ENCODE data around the gene MAF.

DNA sequence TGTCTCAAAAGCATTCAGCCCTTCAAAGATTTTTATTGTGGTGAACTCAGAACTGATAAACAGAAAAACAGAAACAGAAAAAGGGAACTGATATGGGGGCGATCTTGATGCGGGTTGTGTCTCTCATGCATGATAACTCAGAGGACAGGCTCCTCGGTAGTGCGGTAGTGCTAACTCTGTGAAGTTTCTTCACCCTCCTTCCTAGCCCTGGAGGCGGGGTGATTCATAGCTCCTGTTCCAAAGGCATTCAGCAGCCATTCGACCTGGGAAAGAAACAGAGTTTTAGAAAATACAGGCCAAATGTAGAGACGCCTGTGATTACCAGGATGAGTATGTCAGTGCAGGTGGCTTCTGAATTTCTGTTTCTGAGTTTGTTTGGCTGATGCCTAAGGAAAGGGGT lies 5.5 kb upstream of the MAF start:
- TF ChIP-seq ZFP30 (CRISPR knock-in tag; IDR thresholded peaks at IDR 0.05) (no peak), BACH2 (CRISPR knock-in tag; IDR thresholded peaks at IDR 0.05; ENCODE audit: borderline replicate concordance) (no peak), ZFP3 (CRISPR knock-in tag; IDR thresholded peaks at IDR 0.05) (no peak), ZNF70 (CRISPR knock-in tag; IDR thresholded peaks at IDR 0.05) (no peak), TCF4 (CRISPR knock-in tag; IDR thresholded peaks at IDR 0.05; ENCODE audit: borderline replicate concordance) (no peak), ZNF8 (CRISPR knock-in tag; IDR thresholded peaks at IDR 0.05) (no peak), ISL1 (CRISPR knock-in tag; IDR thresholded peaks at IDR 0.05) (no peak), RARB (CRISPR knock-in tag; IDR thresholded peaks at IDR 0.05) (no peak)
- TF ChIP-seq, protein P1, sequence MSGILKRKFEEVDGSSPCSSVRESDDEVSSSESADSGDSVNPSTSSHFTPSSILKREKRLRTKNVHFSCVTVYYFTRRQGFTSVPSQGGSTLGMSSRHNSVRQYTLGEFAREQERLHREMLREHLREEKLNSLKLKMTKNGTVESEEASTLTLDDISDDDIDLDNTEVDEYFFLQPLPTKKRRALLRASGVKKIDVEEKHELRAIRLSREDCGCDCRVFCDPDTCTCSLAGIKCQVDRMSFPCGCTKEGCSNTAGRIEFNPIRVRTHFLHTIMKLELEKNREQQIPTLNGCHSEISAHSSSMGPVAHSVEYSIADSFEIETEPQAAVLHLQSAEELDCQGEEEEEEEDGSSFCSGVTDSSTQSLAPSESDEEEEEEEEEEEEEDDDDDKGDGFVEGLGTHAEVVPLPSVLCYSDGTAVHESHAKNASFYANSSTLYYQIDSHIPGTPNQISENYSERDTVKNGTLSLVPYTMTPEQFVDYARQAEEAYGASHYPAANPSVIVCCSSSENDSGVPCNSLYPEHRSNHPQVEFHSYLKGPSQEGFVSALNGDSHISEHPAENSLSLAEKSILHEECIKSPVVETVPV (CRISPR knock-in tag; IDR thresholded peaks at IDR 0.05), result no peak
